ENCODE data around the gene DPM1.
"Not testable (repeated sequence)": the region's sequence is repeated elsewhere in the genome, so short reads cannot be mapped to it uniquely, and the experiment has no call there.

Gene DPM1

GRCh38 chr20:50978533-50978932 is 20.2 kb upstream of the DPM1 start:
- not testable (repeated sequence) for DNase-seq

- no peak for DNase-seq
Observed at GRCh38 chr20:50977066-50978021, 19.0 kb upstream of the DPM1 start.

- no peak for DNase-seq
Observed at GRCh38 chr20:50975701-50976330, 17.5 kb upstream of the DPM1 start.

- no peak for DNase-seq
Observed at GRCh38 chr20:50969912-50970311, 11.6 kb upstream of the DPM1 start.

- DNase-seq: no peak
Observed at GRCh38 chr20:50969435-50969834, 11.1 kb upstream of the DPM1 start.

- no peak for DNase-seq
Observed at GRCh38 chr20:50968289-50968688, 10.0 kb upstream of the DPM1 start.

- DNase-seq: no peak
Observed at GRCh38 chr20:50967586-50967985, 9.3 kb upstream of the DPM1 start.

GRCh38 chr20:50959543-50960126 is 1.3 kb upstream of the DPM1 start:
- no peak for DNase-seq

- peak; percentile 87 for DNase-seq
Observed at GRCh38 chr20:50958615-50959542, 547 bp upstream of the DPM1 start, which contains the start of gene MOCS3. TSS of gene MOCS3 (plus strand) at chr20:50958818. CDS start at chr20:50958843, 25 bp downstream.

- DNase-seq: no peak
Observed at GRCh38 chr20:50957276-50957675, 1.1 kb downstream of the DPM1 start.

- no peak for DNase-seq
Observed at GRCh38 chr20:50953821-50954220, 4.5 kb downstream of the DPM1 start.

GRCh38 chr20:50953196-50953595 is 5.1 kb downstream of the DPM1 start:
- no peak for DNase-seq

- DNase-seq: no peak
Observed at GRCh38 chr20:50948132-50948785, 10.1 kb downstream of the DPM1 start.

- DNase-seq: no peak
Observed at GRCh38 chr20:50943069-50943468, 15.3 kb downstream of the DPM1 start.

- DNase-seq: no peak
Observed at GRCh38 chr20:50933589-50933988, 24.7 kb downstream of the DPM1 start.

- no peak for DNase-seq
Observed at GRCh38 chr20:50932691-50933280, 25.5 kb downstream of the DPM1 start.

GRCh38 chr20:50932016-50932485 is 26.3 kb downstream of the DPM1 start:
- DNase-seq: no peak

- peak; percentile 91 for DNase-seq
Observed at GRCh38 chr20:50931306-50932015, 26.9 kb downstream of the DPM1 start, which contains the start of gene ADNP. TSS of gene ADNP (minus strand) at chr20:50931437. CDS start at chr20:50903996, 27,441 bp downstream.

- no peak for DNase-seq
Observed at GRCh38 chr20:50930976-50931305, 27.4 kb downstream of the DPM1 start.

- DNase-seq: no peak
Observed at GRCh38 chr20:50930139-50930975, 28.0 kb downstream of the DPM1 start.
